Gastroesophageal sphincter (tissue), 4 donors: ENCODE measurements around the gene PXDC1. TPM values are rescaled to one million over a fixed set of nuclear protein-coding genes. Genes with fewer than 3 reads are reported as not detected.

Source experiments
- ATAC-seq: fragments of 150-250 bp; one replicate; pipeline ENCODE4 v1.9.1; 2016; ENCODE audit warnings: mild to moderate bottlenecking, moderate library complexity
- H3K27ac ChIP-seq, 4 donors: fragments of 200-600 bp; sonication (generic) in 3 of 4; 1 replicate in 3 of 4; 2 replicates in 1 of 4; pipeline ENCODE4 v1.5.1; 2016 to 2019
- H3K27me3 ChIP-seq: fragments of 200-600 bp; sonication (generic); one replicate; pipeline ENCODE4 v1.5.1; 2019
- H3K36me3 ChIP-seq, 2 donors: fragments of 200-600 bp; sonication (generic); one replicate each; pipeline ENCODE4 v1.5.1; 2019; ENCODE audit warnings: control low read depth in 1 of 2
- H3K4me1 ChIP-seq, 3 donors: fragments of 200-600 bp; sonication (generic); 1 replicate in 2 of 3; 2 replicates in 1 of 3; pipeline ENCODE4 v1.5.1; 2016 to 2019; ENCODE audit warnings: control low read depth in 2 of 3
- H3K4me3 ChIP-seq, 2 donors: fragments of 200-600 bp; sonication (generic); one replicate each; pipeline ENCODE4 v1.5.1; 2019; ENCODE audit warnings: mild to moderate bottlenecking in 1 of 2, moderate library complexity in 1 of 2
- H3K9me3 ChIP-seq, 3 donors: fragments of 200-600 bp; sonication (generic); one replicate each; pipeline ENCODE4 v1.5.1; 2017 to 2019; ENCODE audit warnings: control low read depth in 2 of 3
- CTCF ChIP-seq, 4 experiments: fragments of 200-600 bp in 2 of 4; fragments of 450-650 bp in 2 of 4; sonication (generic) in 1 of 4; IDR thresholded peaks; one replicate each; pipeline ENCODE4 v1.5.1; 2017 to 2019; ENCODE audit warnings: antibody characterized with exemption in 4 of 4, mild to moderate bottlenecking in 2 of 4, moderate library complexity in 2 of 4
- EP300 ChIP-seq: sonication (generic); formaldehyde crosslinking; IDR thresholded peaks from one replicate; pipeline ENCODE4 v1.6.1; 2017; ENCODE audit warnings: antibody characterized with exemption, mild to moderate bottlenecking
- POLR2A ChIP-seq, 2 donors: fragments of 450-650 bp; IDR thresholded peaks; one replicate each; pipeline ENCODE4 v1.6.1; 2017; ENCODE audit warnings: antibody characterized with exemption in 2 of 2, mild to moderate bottlenecking in 2 of 2, moderate library complexity in 1 of 2
- POLR2AphosphoS5 ChIP-seq: sonication (generic); formaldehyde crosslinking; IDR thresholded peaks from one replicate; pipeline ENCODE4 v1.6.1; 2017; ENCODE audit warnings: antibody characterized with exemption
- WGBS, 2 donors: methylation state at CpG; one replicate each; pipeline ENCODE4 v1.1.5; 2018; ENCODE audit warnings: low coverage in 1 of 2; 5-methylcytosine and 5-hydroxymethylcytosine counted together
- total RNA-seq, 4 donors: library from RNA; depleted of rRNA; stranded (reverse); fragments of >200 nt; gene quantifications; one replicate each; pipeline ENCODE4 v1.1.0, GENCODE V29; 2016

PXDC1 gene
- total RNA-seq, 4 donors from 2014 or later = 78.3 to 182 (median 152) TPM

DNA sequence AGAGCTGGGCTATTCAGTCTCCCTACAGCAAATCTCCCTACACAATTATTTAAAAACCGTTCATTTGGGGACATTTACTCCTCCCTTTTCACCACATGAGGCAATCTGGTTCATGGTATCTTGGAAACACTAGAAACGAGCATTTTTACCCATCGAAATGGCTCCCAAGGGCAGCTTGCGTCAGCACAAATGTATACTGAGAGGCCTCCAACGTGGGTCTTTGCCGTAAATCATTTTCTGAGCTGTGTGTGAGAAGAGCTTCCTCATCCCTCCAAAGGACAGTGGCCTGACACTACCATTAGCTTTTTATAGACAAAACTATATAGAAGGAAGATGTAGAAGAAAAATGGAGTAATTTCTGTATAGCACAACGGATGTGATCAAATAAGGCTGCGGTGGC is 30.0 kb upstream of the PXDC1 start:
- no peaks in the 10 kb centered on the region for H3K36me3 ChIP-seq
- no peaks in the 10 kb centered on the region for H3K4me1 ChIP-seq
- WGBS, 2 donors = 81 to 95% methylated on average over 6 to 8 of the region's 8 CpGs
- H3K27ac ChIP-seq = no peak overlapping the region
- TF ChIP-seq CTCF (IDR thresholded peaks at IDR 0.05) = no peak
- ATAC-seq = no peak
- no peak overlapping the region for H3K4me3 ChIP-seq
- no peaks in the 10 kb centered on the region for H3K9me3 ChIP-seq
- no peaks in the 10 kb centered on the region for H3K27me3 ChIP-seq

- ATAC-seq = no peak
- 97% methylated on average over 5 of the region's 6 CpGs; no CpG with 5 or more reads in 1 of the 2 donors for WGBS, 2 donors
- Histone ChIP-seq H3K9me3 (no peaks in the 10 kb centered on the region), H3K27me3 (no peaks in the 10 kb centered on the region), H3K4me3 (no peak overlapping the region), H3K27ac (no peak overlapping the region), H3K36me3 (no peaks in the 10 kb centered on the region), H3K4me1 (no peaks in the 10 kb centered on the region)
- TF ChIP-seq EP300 (no peak), CTCF (IDR thresholded peaks at IDR 0.05) (no peak), POLR2A (IDR thresholded peaks at IDR 0.05) (no peak), POLR2AphosphoS5 (no peak)
These were observed 28.0 kb upstream of the PXDC1 start for GRCh38 chr6:3779574-3779849.

- Histone ChIP-seq H3K4me3 (no peak overlapping the region), H3K4me1 (no peaks in the 10 kb centered on the region), H3K27ac (no peak overlapping the region), H3K9me3 (no peaks in the 10 kb centered on the region), H3K27me3 (no peaks in the 10 kb centered on the region), H3K36me3 (no peaks in the 10 kb centered on the region)
- ATAC-seq = no peak
- TF ChIP-seq CTCF (IDR thresholded peaks at IDR 0.05) (no peak), POLR2AphosphoS5 (no peak), EP300 (no peak), POLR2A (IDR thresholded peaks at IDR 0.05) (no peak)
- WGBS, 2 donors = 97 to 100% methylated on average over 2 to 7 of the region's 11 CpGs
These were observed 27.4 kb upstream of the PXDC1 start for GRCh38 chr6:3778701-3779573.

GRCh38 chr6:3777730-3778461 is 26.4 kb upstream of the PXDC1 start:
- no peaks in the 10 kb centered on the region for H3K9me3 ChIP-seq
- H3K27ac ChIP-seq = no peak overlapping the region
- H3K4me3 ChIP-seq = no peak overlapping the region
- no peak for ATAC-seq
- 62 to 82% methylated on average over 7 to 14 of the region's 18 CpGs for WGBS, 2 donors
- TF ChIP-seq POLR2AphosphoS5 (no peak), EP300 (no peak), CTCF (IDR thresholded peaks at IDR 0.05) (no peak), POLR2A (IDR thresholded peaks at IDR 0.05) (no peak)
- no peaks in the 10 kb centered on the region for H3K36me3 ChIP-seq
- no peaks in the 10 kb centered on the region for H3K27me3 ChIP-seq
- peaks cover 0 to 7% (median 0%) of the 10 kb centered on the region in 3 donors for H3K4me1 ChIP-seq
